COR-L47 (cell line): Measurements from ENCODE around the gene CSTB.

Experiments used
- DNase-seq: peaks from one replicate; lab custom pipeline; 2025; lab: John Stamatoyannopoulos, UW

Gene CSTB

DNA sequence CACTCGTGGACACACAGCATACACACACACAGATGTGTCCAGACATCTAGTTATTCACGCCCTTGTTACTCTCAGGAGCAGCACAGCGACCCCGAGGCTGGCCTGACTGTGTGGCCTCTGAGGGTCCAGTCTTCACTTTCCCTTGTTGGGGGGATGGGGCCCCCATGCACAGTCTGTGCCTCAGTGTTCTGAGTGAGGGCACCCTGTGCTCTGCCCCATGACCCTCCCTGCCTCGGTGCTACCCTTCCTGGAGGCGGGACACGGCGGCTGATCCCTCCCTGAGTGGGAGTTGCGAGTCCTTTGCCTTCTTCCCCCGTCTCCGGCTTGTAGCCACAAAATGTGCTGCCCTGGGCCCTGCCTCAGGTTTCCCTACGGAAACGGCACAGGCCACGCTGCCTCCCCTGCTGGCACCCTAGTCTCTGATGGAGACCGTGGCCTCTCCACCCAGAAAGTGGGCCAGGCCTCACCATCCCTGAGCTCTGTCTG, 8.6 kb downstream of the CSTB start:
- no peak for DNase-seq

- no peak for DNase-seq
These were observed 9.2 kb downstream of the CSTB start for GRCh38 chr21:43766734-43767497.

DNA sequence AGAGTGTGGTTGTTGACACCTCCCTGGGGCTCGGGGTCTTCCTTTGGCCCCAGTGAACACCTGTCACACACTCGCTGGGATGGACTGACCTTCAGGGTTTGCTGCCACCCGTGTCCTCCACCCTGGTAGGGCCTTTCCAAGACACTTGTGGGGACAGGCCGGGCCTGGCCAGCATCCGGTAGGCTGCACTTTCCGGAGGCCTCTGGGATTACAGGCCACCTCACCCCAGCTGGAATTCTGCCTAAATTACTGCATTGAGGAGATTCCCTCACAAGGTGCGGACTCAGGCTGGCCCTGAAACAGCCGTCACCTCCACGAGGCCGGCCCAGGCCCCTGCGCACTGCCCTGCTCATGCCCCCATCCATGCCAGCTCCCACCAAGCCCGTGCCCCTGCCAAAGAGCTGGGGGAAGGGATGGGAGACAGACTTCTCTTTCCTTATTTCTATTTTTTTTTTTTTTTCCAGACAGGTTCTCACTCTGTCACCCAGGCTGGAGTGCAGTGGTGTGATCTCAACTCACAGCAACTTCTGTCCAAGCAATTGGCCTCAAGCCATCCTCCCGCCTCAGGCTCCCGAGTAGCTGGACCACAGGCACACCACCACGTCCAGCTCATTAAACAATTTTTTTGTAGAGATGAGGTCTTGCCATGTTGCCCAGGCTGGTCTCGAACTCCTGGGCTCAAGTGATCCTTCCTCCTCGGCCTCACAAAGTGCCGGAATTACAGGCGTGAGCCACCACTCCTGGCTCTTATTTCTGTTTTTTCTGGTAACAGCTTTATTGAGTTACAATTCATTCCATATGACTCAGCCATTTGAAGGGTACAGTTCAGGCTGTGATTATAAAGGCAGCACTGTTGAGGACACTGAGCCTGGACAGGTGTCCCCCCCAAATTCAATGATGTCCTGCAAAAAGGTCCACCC, 11.3 kb downstream of the CSTB start:
- DNase-seq = no peak

- DNase-seq = no peak
These were observed 12.1 kb downstream of the CSTB start for GRCh38 chr21:43763901-43764523.

- no peak for DNase-seq
These were observed 13.6 kb downstream of the CSTB start for GRCh38 chr21:43762303-43763128.

GRCh38 chr21:43761886-43762285, 14.2 kb downstream of the CSTB start:
- no peak for DNase-seq

DNA sequence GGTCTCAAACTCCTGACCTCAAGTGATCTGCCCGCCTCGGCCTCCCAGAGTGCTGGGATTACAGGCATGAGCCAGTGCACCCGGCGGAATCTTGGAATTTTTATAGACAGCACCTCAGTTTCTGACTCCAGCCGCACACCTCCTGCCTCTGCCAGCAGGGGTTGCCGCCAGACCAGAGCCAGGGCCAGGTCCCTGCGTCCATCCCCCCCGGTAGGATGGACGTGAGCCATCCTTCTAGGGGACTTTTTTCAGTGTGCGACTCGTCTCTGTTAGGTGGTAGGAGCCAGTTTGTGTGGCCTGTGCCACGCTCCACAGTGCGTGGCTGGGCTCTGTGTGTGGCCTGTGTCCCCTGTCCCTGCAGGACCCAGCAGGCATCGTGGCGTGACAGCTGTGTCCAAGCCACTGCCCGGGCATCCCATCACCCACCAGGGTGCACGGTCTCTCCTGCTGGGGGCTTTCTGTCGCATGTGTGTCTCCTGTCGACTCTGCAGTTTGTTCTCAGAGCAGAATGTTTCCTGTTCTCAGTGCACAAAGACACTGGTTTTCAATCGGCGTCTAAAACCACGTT, 15.6 kb downstream of the CSTB start:
- no peak for DNase-seq

DNA sequence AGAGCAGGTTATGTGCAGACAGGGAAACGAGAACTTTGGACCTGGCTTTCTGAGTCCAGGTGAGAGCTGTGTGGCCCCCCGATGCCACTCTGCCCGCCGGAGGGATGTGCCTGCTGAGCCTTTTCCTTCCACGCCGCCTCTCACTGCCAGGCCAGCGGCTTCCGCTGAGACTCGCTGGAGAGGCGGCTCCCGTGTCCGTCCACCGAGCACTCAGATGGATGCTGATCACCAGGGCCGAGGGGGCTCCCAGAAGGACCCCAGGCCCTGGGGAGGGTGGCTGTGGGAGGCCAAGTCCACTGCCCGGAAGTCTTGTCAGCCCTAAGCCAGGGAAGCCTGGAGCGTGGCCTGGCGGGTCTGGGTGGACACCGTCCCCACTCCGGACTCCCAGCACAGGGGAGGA, 16.5 kb downstream of the CSTB start:
- DNase-seq = no peak

GRCh38 chr21:43758811-43759210, 17.3 kb downstream of the CSTB start:
- no peak for DNase-seq

- DNase-seq = no peak
These were observed 17.9 kb downstream of the CSTB start for GRCh38 chr21:43758111-43758641.

DNA sequence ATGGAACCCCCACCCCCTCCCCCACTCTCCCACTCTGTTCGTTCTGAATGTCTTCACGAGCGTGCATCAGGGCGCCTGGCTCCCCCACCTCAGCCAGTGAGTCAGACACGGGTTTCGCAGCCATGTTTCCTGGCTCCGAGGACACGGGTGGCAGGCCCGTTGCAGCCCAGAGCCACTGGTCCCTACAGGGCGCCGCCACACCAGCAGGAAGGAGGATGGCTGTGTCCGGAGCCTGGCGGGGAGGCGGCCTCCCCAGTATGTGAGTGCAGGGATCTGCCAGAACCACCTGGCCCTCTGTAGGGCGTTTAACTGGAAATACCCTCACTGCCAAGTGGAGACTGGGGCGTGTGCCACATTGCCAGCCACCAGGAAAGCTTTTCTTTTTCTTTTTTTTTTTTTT, 18.5 kb downstream of the CSTB start:
- no peak for DNase-seq

- no peak for DNase-seq
These were observed 20.1 kb downstream of the CSTB start for GRCh38 chr21:43755820-43756594.

DNA sequence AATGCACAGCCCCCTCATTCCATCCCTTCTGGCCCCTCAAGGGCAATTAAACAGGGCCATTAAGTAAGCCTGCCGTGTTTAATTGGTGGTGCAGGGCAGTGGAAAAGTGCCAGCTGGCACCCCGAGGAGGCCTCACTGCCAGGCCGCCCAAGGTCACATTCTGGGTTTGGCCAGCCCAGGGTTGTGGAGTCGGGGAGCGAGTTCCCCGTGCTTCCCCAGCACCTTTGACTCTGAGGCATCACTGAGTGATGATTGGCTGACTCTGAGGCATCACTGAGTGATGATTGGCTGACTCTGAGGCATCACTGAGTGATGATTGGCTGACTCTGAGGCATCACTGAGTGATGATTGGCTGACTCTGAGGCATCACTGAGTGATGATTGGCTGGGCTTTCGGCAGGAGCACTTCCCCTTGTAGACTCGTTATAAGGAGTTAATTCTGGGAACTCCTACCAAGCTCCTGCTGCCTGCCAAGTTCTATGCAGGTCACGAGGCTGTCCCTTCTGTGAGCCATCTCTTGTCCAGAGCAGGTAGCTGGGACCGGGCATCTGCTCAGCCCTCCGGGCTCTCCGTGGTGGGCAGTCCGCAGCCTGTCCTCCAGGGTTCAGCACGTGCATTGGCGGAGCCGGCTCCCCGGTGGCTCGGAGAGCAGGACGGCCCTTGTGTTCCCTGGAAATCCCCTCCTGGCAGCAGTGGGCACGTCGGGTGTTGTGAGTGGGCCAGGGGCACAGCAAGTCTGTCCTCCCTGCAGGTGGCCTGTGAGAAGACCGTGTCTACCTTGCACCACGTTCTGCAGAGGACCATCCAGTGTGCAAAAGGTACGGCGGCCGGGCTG, 20.9 kb downstream of the CSTB start:
- no peak for DNase-seq

DNA sequence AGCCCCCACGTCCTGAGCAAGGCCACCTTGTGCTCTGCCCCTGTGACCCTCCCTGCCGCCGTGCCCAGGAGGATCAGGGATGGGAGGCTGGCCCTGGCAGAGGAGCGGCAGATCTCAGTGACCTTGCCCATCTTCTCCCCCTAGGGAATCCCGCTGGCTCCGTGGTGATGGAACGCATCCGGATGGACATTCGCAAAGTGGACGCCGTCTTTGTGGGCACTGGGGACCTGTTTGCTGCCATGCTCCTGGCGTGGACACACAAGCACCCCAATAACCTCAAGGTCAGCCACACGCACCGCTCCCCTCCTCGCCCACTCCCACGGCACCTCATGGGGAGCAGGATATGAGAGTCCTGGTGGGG, 22.7 kb downstream of the CSTB start:
- DNase-seq = no peak

DNA sequence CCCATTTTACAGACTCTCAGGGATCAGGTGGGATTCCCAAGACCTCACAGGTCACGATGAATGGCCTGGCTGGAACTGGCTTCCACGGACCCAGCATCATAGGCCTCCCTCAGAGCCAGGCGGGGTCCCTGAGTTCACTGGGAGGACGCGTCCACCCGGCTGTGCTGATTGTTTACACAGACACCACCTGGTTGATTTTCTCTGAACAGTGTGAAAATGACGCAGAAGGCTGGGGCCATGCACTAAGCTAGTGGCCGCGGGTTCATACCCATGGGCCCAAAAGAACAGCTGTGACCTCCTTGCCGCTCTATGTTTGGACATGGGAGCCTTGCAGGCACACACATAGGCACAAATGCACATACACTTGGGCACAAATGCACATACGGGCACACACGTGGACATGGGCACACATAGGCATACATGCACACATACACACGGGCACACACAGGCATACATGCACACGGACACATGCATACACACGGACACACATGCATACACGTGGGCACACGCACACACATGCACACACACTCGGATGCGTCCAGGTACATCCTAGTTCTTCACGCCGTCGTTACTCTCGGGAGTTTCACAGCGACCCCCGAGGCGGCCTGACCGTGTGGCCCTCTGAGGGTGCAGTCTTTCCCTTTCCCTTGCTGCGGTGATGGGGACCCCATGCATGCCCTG, 23.2 kb downstream of the CSTB start:
- DNase-seq = no peak

- no peak for DNase-seq
These were observed 24.0 kb downstream of the CSTB start for GRCh38 chr21:43751955-43752591.

DNA sequence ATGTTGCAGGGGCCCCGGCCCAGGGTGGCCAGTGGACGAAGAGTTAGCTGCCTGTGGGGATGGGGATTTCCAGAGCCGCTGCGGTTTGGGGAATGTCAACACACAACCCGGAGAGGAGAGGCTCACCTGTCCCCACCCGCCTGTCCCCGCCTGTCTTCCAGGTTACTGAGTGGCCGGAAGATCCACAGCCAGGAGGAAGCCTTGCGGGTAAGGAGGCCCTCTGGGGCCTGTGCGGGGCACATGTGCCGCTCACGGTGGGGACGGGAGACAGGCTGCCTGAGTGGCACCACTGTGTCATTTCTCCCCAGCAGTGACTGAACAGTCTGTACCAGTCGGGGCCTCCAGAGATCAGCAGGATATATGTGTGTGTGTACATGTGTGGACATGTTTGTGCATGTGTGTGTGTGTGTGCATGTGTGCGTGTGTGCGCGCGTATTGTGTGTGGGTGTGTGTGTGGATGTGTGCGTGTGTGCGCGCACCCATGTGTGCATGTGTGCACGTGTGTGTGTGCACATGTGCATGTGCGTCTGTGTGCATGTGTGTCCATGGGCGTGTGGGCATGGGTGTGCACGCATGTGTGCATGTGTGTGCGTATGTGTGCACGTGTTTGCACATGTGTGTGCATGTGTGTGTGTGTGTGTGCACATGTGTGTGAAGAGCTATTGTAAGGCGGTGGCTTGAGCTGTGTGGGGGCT, 25.6 kb downstream of the CSTB start:
- no peak for DNase-seq
